Measurements from ENCODE around the gene KCNQ1. TPM values are rescaled to one million over a fixed set of nuclear protein-coding genes. Genes with fewer than 3 reads are reported as not detected.
"Not testable (repeated sequence)": the region's sequence is repeated elsewhere in the genome, so short reads cannot be mapped to it uniquely, and the experiment has no call there.

Gene KCNQ1
- total and polyA plus RNA-seq, 8 donors, result 7.1 to 37.7 (median 9.9) TPM

DNA sequence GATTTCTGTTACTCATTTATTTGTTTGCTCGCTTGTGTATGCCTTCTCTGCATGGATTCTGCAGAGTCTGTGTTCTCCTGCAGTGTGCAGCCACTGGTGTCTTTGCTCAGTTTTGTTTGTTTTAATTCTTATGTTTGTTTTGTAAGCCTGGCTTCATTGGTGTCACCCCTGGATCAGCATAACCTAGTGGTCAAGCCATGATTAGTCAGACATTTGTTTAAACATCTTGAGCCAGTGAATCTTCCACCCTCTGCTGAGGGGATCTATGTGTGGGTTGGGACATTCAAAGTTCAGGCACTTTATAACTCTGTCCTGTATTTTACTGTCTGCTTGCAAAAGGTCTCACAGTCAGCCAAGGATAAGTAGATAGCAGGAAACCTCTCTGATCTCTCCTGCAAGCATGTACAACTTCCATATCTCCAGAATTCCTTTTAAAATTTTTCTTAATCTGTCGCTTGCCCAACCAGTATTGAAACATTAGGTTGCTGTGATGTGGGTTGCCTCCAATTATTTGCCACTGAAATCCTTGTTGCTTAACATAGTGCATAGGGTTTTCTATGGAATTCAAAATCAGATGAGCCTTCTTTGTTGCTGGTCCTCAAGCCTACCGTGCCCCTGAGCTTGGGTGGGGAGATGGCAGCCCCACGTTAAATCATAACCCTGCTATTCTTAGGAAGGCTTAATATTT lies 168.2 kb downstream of the KCNQ1 start:
- intact Hi-C loops (cut with DNase I), result no loop called here

DNA sequence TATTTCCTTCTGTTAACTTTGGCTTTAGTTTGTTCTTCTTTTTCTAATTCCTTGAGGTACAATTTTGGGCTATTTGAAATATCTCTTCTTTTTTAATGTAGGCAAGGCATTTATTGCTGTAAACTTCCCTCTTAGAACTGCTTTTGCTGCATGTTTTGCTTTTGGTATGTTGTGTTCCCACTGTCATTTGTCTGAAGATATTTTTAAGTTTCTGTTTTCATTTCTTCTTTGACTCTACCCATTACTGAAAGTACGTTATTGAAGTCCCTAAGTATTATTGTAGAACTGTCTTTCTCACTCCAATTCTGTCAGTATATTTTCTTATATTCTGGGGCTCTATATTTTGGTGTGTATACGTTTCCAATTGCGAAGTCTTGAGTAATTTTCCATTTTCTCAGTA lies 177.1 kb downstream of the KCNQ1 start:
- H3K36me3 ChIP-seq, result no peaks in the 10 kb centered on the region
- DNase-seq, result no peak
- intact Hi-C loops (cut with DNase I), result no loop called here
- TF ChIP-seq, protein P1, sequence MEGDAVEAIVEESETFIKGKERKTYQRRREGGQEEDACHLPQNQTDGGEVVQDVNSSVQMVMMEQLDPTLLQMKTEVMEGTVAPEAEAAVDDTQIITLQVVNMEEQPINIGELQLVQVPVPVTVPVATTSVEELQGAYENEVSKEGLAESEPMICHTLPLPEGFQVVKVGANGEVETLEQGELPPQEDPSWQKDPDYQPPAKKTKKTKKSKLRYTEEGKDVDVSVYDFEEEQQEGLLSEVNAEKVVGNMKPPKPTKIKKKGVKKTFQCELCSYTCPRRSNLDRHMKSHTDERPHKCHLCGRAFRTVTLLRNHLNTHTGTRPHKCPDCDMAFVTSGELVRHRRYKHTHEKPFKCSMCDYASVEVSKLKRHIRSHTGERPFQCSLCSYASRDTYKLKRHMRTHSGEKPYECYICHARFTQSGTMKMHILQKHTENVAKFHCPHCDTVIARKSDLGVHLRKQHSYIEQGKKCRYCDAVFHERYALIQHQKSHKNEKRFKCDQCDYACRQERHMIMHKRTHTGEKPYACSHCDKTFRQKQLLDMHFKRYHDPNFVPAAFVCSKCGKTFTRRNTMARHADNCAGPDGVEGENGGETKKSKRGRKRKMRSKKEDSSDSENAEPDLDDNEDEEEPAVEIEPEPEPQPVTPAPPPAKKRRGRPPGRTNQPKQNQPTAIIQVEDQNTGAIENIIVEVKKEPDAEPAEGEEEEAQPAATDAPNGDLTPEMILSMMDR (IDR thresholded peaks at IDR 0.05), result no peak
- no peak for ATAC-seq
- no peaks in the 10 kb centered on the region for H3K27me3 ChIP-seq
- no peaks in the 10 kb centered on the region for H3K4me1 ChIP-seq
- H3K27ac ChIP-seq, result no peak overlapping the region
- H3K9me3 ChIP-seq, result peaks cover 0 to 7% of the 10 kb centered on the region in 2 donors
- H3K4me3 ChIP-seq, result no peak overlapping the region

More for the DNA sequence above, 168.2 kb downstream of the KCNQ1 start:
- Histone ChIP-seq H3K4me3 (no peak overlapping the region), H3K9me3 (peaks cover 5 to 19% of the 10 kb centered on the region in 2 donors), H3K36me3 (no peaks in the 10 kb centered on the region), H3K27me3 (no peaks in the 10 kb centered on the region), H3K4me1 (no peaks in the 10 kb centered on the region), H3K27ac (no peak overlapping the region)
- TF ChIP-seq, protein P1 (IDR thresholded peaks at IDR 0.05), result no peak
- DNase-seq (no peak), ATAC-seq (no peak)

DNA sequence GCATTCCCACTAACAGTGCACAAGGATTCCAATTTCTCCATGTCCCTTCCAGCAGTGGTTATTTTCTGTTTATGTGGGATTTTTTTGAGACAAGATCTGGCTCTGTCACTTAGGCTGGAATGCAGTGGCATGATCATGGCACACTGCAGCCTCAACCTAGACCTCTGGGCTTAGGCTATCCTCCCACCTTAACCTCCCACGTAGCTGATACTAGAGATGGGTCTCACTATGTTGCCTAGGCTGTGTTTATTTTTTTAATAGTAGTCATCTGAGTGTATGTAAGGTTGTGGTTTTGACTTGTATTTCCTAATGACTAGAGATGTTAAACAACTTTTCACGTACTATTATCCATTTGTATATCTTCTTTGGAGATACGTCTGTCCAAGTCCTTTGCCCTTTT lies 180.4 kb downstream of the KCNQ1 start:
- TF ChIP-seq, protein P1 (IDR thresholded peaks at IDR 0.05), result no peak
- Histone ChIP-seq H3K27me3 (no peaks in the 10 kb centered on the region), H3K27ac (no peak overlapping the region), H3K9me3 (peaks cover 0 to 25% of the 10 kb centered on the region in 2 donors), H3K4me1 (no peaks in the 10 kb centered on the region), H3K36me3 (no peaks in the 10 kb centered on the region), H3K4me3 (no peak overlapping the region)
- DNase-seq, result no peak
- no peak for ATAC-seq
- intact Hi-C loops (cut with DNase I), result no loop called here

DNA sequence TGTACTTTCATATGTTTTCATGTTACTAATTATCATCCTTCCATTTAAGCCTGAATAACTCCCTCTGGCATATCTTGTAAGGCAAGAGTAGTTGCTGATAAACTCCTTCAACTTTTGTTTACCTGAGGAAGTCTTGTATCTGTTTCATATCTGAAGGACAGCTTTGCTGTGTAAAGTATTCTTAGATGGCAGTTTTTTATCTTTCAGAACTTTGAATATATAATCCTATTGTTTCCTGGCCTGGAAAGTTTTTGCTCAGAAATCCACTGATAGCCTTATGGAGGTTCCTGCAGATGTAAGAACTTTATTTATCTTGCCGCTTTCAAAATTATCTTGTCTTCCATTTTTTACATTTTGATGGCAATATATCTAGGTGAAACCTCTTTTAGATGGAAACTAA lies 185.9 kb downstream of the KCNQ1 start:
- DNase-seq (no peak), ATAC-seq (no peak)
- TF ChIP-seq, protein P1 (IDR thresholded peaks at IDR 0.05), result no peak
- no peaks in the 10 kb centered on the region for H3K4me1 ChIP-seq
- no peak overlapping the region for H3K27ac ChIP-seq
- no peaks in the 10 kb centered on the region for H3K27me3 ChIP-seq
- no peaks in the 10 kb centered on the region for H3K36me3 ChIP-seq
- no peak overlapping the region for H3K4me3 ChIP-seq
- intact Hi-C loops (cut with DNase I), result no loop called here
- H3K9me3 ChIP-seq, result peaks cover 9 to 68% of the 10 kb centered on the region in 2 donors

DNA sequence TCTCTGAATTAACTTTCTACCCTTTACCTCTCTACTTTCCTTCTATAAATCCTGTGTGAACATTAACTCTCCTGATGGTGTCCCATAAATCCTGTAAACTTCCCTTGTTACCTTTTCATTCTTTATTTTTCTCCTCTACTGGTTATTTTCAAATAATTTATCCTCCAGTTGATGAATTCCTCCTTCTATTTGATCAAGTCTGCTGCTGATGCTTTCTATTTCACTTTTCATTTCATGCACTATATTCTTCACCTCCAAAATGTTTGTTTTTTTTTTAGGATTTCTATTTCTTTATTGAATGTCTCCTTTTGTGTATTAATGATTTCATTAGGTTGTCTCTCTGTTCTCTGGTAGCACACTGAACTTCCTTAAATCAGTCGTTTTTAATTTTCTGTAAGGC lies 186.4 kb downstream of the KCNQ1 start:
- DNase-seq, result no peak
- H3K9me3 ChIP-seq, result peaks cover 9 to 70% of the 10 kb centered on the region in 2 donors
- H3K27me3 ChIP-seq, result no peaks in the 10 kb centered on the region
- H3K4me1 ChIP-seq, result no peaks in the 10 kb centered on the region
- no peak for ATAC-seq
- H3K36me3 ChIP-seq, result no peaks in the 10 kb centered on the region
- intact Hi-C loops (cut with DNase I), result no loop called here
- TF ChIP-seq, protein P1 (IDR thresholded peaks at IDR 0.05), result no peak
- H3K4me3 ChIP-seq, result no peak overlapping the region
- H3K27ac ChIP-seq, result no peak overlapping the region

DNA sequence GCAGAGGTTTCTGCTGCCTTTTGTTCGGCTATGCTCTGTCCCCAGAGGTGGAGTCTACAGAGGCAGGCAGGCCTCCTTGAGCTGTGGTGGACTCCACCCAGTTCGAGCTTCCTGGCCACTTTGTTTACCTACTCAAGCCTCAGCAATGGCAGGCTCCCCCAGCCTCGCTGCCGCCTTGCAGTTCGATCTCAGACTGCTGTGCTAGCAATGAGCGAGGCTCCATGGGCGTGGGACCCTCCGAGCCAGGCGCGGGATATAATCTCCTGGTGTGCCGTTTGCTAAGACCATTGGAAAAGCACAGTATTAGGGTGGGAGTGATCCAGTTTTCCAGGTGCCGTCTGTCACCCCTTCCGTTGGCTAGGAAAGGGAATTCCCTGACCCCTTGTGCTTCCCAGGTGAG lies 195.0 kb downstream of the KCNQ1 start:
- H3K36me3 ChIP-seq; H3K27me3 ChIP-seq; intact Hi-C loops (cut with DNase I); DNase-seq; H3K27ac ChIP-seq; ATAC-seq; H3K4me1 ChIP-seq; H3K4me3 ChIP-seq: not testable (repeated sequence)
- peaks cover 0 to 71% of the 10 kb centered on the region in 2 donors for H3K9me3 ChIP-seq
